NCI-H510A treated with DMSO at 0.1 percent for 48 hours (cell line): ENCODE results near the gene CYTL1.
A peak's percentile ranks its signal among the peaks of the same experiment; 100 is the strongest.
"Not testable (repeated sequence)": the region's sequence is repeated elsewhere in the genome, so short reads cannot be mapped to it uniquely, and the experiment has no call there.

Experiments
- DNase-seq: peaks from one replicate; lab custom pipeline; 2025; lab: John Stamatoyannopoulos, UW

Gene CYTL1

GRCh38 chr4:4996935-4997334, 22.3 kb downstream of the CYTL1 start:
- not testable (repeated sequence) for DNase-seq

DNA sequence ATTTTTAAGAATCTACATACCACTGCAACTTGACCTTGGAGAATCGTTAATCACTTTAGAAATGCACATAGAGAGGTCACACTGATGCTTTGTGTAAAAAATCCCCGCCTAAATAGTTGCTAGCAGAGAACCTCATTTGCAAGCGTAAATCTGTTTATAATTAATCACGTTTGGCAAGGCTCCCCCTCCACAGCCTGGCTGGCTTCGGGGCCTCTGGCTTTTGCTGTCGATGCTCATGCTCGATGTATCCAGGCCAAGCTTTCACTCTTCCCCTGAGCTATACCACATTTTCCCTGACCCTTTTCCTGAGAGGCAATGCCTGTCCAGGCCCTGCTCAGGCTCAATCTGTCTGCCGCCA, 23.4 kb downstream of the CYTL1 start:
- no peak for DNase-seq

GRCh38 chr4:4995103-4995907, 24.0 kb downstream of the CYTL1 start:
- DNase-seq, result peak; percentile 49

DNA sequence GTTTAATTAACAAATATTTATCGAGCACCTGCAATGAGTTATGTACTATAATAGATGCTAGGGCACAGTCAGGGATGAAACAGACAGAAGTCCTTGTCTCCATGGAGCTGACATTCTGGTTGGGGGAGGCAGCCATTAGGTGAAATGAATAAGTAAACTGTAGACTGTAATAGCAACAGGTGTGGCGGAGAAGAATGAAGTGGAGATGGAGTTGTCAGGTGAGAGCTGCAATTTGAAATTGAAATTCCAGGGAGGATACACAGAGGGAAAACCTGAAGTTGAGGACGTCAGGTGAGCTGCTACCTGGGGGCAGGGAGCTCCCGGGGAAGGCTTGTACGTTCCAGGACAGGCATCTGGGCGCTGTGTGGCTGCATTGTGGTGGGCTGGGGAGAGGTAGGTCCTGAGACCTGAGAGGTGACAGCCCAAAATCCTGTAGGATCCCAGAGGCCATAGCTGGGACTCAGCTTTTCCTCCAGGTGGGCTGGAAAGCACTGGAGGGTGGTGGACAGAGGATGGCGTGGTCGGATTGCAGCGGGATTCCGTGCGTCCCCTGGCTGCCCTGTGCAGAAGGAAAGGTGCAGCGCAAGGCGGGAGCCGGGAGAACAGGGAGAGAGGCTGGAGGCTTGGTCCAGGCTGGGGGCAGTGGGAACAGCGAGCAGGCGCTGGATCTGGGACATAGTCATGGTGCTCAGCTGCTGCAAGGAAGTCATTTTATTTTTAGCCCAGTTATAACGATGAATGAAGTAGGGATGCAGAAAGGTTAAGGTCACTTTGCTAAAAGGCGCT, 24.8 kb downstream of the CYTL1 start:
- DNase-seq, result peak; percentile 42

DNA sequence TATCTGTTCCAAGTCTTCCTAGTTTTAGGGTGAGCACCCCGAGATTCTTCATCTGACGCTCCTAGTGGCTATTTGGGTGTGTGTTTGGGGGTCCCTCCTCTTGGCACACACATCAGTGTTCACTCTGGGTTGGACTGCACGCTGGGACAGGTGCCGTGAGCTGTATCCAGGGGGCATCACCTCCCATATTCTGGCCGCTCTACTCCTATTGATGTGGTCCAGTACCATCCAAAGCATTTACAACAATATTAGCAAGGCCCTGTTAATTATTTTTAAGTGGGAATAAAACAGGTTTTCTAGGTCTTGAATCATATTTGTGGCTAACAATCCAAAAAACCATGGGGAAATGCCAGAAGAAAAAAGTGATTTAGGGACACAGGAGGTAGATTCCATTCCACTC, 26.4 kb downstream of the CYTL1 start:
- no peak for DNase-seq

- DNase-seq, result no peak
Measured at GRCh38 chr4:4991541-4992099, 27.6 kb downstream of the CYTL1 start.

DNA sequence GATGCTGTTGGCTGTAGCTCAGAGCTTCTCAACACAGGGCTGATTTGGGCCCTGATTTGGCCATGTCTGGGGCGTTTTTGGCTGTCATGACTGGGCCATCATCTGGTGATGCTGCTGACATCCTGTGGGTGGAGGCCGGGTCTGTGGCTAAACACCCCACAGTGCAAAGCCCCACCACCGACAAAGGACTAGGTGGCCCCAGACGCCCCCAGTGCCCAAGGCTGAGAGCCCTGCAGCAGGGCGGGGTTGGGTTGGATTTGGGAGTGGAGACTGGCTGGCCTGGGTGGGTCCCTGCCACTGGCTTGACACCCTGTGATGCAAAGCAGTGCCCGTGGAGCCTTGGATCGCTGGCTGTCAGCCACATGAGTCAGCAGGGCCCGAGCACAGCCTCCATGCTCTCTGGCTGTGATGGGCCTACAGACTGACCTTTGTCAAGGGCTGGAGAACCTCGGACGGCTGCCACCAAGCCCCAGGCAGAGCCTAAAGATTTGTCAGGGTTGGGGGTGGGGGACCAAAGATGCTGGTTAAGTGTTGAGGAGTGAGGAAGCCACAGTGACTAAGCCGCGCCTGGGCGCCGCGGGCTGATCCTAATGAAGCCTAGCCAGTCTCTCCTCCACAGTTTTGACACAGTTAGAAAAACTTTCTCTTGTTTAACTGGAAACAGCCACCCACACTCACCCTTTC, 28.3 kb downstream of the CYTL1 start:
- no peak for DNase-seq

- DNase-seq, result no peak
Measured at GRCh38 chr4:4990329-4990728, 28.9 kb downstream of the CYTL1 start.

DNA sequence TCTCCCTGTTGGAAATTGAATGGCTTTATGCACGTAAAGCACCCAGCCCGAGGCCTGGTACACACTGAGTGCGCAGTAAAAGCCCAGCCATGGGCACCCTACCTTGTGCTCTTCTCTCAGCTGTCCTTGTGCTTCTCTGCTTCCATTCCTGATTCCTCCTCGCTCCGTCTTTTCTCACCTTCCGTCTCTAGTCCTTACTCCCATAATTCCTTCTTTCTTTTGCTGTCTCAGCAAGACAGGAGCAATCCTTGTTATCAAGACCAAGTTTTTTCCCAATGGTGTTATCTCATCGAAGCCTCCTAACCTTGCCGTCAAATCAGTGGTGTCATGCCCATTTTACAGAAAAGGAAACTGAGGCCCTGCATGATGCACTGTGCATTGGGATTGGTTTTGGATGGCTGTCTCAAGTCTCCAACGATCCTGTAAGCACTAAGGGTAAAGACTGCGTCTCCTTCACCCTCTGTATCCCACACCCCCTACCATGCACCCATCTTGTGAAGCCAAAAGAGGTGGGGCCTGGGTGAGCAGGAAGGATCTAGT, 30.1 kb downstream of the CYTL1 start:
- no peak for DNase-seq

DNA sequence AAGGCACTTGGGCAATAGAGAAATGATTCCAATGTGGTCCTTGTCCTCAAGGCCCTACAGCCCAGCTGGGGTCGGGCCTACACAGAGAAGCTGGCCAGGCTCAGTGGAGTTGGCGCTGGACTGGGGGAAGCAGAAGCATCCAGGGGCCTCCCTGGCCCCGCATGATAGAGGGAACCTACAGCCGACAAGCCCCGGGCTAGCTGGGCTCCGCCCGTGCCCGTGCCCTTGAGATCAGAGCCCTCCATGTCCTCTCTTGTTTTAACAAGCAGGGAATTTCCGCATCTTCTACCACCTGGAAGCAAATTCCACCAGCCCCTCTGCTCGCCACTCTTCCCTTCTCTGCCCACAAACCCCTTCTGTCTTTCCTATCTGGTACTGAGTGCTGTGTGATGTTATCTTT, 31.6 kb downstream of the CYTL1 start:
- no peak for DNase-seq

DNA sequence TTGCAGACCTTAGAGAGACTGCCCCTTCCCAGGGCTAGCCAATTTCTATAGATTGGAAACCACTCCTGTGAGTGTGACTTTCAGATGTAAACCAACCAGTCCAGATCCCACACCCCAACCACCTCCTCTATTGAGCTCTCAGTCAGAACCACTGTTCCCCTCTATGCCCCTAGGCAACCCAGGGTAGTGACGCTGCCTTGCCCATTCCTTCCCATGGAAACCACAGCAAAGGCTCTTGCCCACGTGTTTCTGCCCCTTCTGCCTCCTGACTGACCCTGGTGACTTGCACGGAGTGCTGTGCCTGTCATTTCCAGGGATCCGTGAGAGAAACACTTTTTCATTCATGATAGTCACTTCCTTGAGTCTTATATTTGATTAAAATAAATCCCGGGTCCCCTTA, 32.4 kb downstream of the CYTL1 start:
- no peak for DNase-seq

GRCh38 chr4:4985844-4986243, 33.4 kb downstream of the CYTL1 start:
- DNase-seq, result no peak

DNA sequence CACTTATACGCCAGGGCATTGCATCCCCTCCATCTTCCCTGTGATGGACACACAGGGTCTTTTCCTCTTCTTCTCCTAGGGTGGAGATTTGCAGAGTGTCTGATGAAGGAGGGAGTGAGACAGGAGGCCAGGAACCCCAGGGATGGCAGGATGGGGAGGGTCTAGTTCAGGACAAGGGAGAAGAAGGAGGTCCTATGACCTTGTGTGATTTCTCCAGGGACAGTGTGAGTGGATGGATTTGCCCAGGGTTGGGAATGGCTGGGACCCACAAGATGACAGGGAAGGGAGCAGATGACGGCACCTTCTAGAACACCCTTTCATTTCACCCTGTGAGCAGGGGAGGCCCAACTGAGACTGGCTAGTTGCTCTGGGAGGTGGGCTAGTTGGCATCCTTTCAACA, 34.2 kb downstream of the CYTL1 start:
- DNase-seq, result no peak

DNA sequence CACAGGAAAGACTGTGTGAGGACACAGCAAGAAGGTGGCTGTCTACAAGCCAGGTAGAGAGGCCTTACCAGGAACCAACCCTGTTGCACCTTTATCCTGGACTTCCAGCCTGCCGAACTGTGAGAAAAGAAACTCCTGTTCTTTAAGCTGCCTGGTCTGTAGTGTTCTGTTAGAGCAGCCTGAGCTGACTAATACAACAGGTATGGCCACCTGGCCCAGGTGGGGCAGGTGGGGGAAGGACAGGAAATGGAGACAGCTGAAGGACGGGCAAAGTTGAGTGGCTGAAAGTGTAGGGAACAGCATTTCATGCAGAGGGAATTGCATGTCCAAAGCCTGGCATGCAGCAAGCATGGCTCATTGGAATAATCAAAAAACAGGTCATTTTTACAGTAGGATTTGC, 35.1 kb downstream of the CYTL1 start:
- no peak for DNase-seq

DNA sequence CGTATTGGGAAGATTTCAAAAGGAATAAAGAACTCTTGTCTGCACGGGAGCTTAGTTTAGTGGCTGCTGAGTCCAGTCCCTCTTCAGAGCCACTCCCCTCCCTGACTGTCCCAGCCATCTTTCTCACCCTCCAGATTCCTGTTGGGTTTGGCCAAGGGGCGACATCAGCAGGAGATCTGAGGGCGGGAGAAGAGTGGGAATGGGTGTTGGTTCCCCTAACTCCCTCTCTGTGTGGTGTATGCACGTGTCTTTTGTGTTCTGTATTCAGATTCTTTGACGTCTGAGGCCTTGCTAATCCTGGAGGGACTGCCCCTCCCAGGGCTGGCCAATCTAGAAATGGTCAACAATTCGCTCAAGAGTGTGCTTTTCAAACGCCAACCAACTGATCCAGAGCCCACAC, 37.4 kb downstream of the CYTL1 start:
- no peak for DNase-seq

GRCh38 chr4:4981427-4981826, 37.8 kb downstream of the CYTL1 start:
- no peak for DNase-seq

DNA sequence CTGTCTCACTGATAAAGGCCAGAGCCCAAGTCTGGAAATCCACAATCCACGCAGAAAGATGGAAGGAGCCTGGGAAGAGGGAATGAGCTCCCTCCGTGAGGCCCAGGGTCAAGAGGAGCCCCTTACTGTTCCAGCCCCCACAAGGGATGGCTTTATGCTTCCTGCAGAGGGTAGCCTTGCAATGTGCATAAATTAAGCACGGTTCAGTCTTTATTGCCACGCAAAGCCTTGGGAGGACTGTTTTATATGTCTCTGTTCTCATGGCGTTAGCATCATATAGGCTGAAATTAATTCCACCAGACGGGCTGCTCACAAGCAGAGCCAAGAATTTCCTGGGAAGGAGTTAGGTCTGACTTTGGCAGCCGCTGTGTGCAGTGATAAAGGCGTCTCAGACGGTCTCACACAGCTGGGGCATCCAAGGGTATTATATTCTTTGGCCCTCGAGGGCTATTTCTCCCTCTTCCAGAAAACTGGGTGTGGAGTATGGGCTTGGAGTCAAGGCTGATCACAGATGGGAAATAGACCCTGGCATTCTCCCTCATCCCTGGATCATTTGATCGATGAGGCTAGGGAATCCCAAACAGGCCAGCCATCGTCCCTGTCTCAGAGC, 38.5 kb downstream of the CYTL1 start:
- DNase-seq, result no peak

DNA sequence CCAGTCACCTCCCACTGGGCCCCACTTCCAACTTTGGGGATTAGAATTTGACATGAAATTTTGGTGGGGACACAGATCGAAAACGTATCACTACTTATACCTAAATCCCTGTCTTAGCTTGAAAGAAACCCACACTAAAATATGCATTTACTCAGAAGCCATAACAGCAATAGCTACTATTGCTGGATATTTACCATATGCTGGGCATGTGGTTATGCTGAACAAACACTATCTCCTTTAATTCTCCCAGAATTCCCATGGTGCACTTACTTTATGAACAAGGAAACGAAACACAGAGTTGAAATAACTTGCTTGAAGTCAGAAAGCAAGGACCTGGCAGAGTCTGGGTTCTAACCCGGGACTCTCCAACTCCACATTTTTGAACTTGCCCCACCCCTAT, 39.3 kb downstream of the CYTL1 start:
- DNase-seq, result no peak

GRCh38 chr4:4974727-4975126, 44.5 kb downstream of the CYTL1 start:
- no peak for DNase-seq

- no peak for DNase-seq
Measured at GRCh38 chr4:4971796-4972195, 47.5 kb downstream of the CYTL1 start.

GRCh38 chr4:4969298-4969697, 50.0 kb downstream of the CYTL1 start:
- DNase-seq, result no peak

GRCh38 chr4:4968161-4968725, 51.0 kb downstream of the CYTL1 start:
- no peak for DNase-seq
